NOMO-1 treated with DMSO at 0.1 percent for 48 hours (cell line): ENCODE results near the gene KCNG2.

Experiments
- DNase-seq: peaks from one replicate; lab custom pipeline; 2025; ENCODE audit not compliant: unreplicated experiment; lab: John Stamatoyannopoulos, UW

KCNG2 gene

GRCh38 chr18:79937103-79937860 is 139.5 kb downstream of the KCNG2 start:
- DNase-seq, result no peak

- no peak for DNase-seq
Measured at GRCh38 chr18:79938196-79938595, 140.5 kb downstream of the KCNG2 start.

- DNase-seq, result no peak
Measured at GRCh38 chr18:79939096-79939495, 141.4 kb downstream of the KCNG2 start.

GRCh38 chr18:79940126-79940813 is 142.5 kb downstream of the KCNG2 start:
- no peak for DNase-seq

- DNase-seq, result no peak
Measured at GRCh38 chr18:79940814-79941472, 143.2 kb downstream of the KCNG2 start.

- no peak for DNase-seq
Measured at GRCh38 chr18:79941473-79942119, 143.9 kb downstream of the KCNG2 start.

GRCh38 chr18:79942211-79942610 is 144.5 kb downstream of the KCNG2 start:
- DNase-seq, result no peak

GRCh38 chr18:79942786-79943607 is 145.3 kb downstream of the KCNG2 start:
- DNase-seq, result no peak

GRCh38 chr18:79943608-79944125 is 145.9 kb downstream of the KCNG2 start:
- no peak for DNase-seq

- no peak for DNase-seq
Measured at GRCh38 chr18:79944126-79944731, 146.5 kb downstream of the KCNG2 start.

GRCh38 chr18:79944746-79945117 is 147.0 kb downstream of the KCNG2 start:
- DNase-seq, result no peak

GRCh38 chr18:79945118-79946042 is 147.6 kb downstream of the KCNG2 start:
- no peak for DNase-seq

- DNase-seq, result no peak
Measured at GRCh38 chr18:79947054-79947755, 149.5 kb downstream of the KCNG2 start.

GRCh38 chr18:79947881-79948610 is 150.3 kb downstream of the KCNG2 start:
- DNase-seq, result no peak

- DNase-seq, result no peak
Measured at GRCh38 chr18:79948719-79949411, 151.1 kb downstream of the KCNG2 start.
